ENCODE measurements around the gene TPK1. TPM values are rescaled to one million over a fixed set of nuclear protein-coding genes. Genes with fewer than 3 reads are reported as not detected.

Gene TPK1
- total RNA-seq, 1 experiment from 2014 or later, result 3.3 TPM

DNA sequence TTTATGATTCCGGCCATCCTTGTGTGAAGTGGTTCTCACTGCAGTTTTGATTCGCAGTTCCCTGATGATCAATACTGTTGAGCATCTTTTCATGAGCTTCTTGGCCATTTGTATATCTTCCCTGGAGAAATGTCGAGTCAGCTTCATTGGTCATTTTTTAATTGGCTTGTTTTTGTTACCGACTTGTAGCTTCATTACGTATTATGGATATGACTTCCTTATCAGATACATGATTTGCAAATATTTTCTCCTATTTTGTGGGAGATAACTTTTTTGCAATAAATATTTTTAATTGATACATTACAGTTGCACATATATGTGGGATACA is 27.4 kb upstream of the TPK1 start:
- Histone ChIP-seq H3K4me1 (ENCODE audit: control insufficient read depth, insufficient read depth, low read length) (no peaks in the 10 kb centered on the region), H3K4me3 (ENCODE audit: low read depth in 2 of 2, low read length in 2 of 2) (no peak overlapping the region), H3K27ac (ENCODE audit: low read length) (no peak overlapping the region), H3K27me3 (ENCODE audit: control insufficient read depth, insufficient read depth, low read length) (no peaks in the 10 kb centered on the region), H3K36me3 (ENCODE audit: control insufficient read depth, insufficient read depth, low read length) (no peaks in the 10 kb centered on the region), H3K9me3 (ENCODE audit: control insufficient read depth, insufficient read depth, low read depth, low read length) (no peaks in the 10 kb centered on the region)
- ATAC-seq, result no peak
- intact Hi-C loops (cut with micrococcal nuclease; ENCODE audit: unreplicated experiment), result no loop called here
- no peak for DNase-seq (ENCODE audit: low read depth, low spot score)
- in situ Hi-C loops (cut with HindIII; ENCODE audit: low pct_unique_long_range_greater_than_20kb, low sequenced_read_pairs), result no loop called here
- TF ChIP-seq TCF7L2 (IDR thresholded peaks at IDR 0.05; ENCODE audit: low read depth, low read length) (no peak), POLR2AphosphoS5 (IDR thresholded peaks at IDR 0.05; ENCODE audit: low read depth, low read length) (no peak), SIN3A (IDR thresholded peaks at IDR 0.05; ENCODE audit: borderline replicate concordance, insufficient read depth, low read depth, low read length) (no peak)
- TF ChIP-seq, protein P1, sequence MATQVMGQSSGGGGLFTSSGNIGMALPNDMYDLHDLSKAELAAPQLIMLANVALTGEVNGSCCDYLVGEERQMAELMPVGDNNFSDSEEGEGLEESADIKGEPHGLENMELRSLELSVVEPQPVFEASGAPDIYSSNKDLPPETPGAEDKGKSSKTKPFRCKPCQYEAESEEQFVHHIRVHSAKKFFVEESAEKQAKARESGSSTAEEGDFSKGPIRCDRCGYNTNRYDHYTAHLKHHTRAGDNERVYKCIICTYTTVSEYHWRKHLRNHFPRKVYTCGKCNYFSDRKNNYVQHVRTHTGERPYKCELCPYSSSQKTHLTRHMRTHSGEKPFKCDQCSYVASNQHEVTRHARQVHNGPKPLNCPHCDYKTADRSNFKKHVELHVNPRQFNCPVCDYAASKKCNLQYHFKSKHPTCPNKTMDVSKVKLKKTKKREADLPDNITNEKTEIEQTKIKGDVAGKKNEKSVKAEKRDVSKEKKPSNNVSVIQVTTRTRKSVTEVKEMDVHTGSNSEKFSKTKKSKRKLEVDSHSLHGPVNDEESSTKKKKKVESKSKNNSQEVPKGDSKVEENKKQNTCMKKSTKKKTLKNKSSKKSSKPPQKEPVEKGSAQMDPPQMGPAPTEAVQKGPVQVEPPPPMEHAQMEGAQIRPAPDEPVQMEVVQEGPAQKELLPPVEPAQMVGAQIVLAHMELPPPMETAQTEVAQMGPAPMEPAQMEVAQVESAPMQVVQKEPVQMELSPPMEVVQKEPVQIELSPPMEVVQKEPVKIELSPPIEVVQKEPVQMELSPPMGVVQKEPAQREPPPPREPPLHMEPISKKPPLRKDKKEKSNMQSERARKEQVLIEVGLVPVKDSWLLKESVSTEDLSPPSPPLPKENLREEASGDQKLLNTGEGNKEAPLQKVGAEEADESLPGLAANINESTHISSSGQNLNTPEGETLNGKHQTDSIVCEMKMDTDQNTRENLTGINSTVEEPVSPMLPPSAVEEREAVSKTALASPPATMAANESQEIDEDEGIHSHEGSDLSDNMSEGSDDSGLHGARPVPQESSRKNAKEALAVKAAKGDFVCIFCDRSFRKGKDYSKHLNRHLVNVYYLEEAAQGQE (IDR thresholded peaks at IDR 0.05; ENCODE audit: insufficient read depth in 1 of 2, low read depth in 2 of 2, low read length in 1 of 2), result no peak
- TF ChIP-seq, protein P2, sequence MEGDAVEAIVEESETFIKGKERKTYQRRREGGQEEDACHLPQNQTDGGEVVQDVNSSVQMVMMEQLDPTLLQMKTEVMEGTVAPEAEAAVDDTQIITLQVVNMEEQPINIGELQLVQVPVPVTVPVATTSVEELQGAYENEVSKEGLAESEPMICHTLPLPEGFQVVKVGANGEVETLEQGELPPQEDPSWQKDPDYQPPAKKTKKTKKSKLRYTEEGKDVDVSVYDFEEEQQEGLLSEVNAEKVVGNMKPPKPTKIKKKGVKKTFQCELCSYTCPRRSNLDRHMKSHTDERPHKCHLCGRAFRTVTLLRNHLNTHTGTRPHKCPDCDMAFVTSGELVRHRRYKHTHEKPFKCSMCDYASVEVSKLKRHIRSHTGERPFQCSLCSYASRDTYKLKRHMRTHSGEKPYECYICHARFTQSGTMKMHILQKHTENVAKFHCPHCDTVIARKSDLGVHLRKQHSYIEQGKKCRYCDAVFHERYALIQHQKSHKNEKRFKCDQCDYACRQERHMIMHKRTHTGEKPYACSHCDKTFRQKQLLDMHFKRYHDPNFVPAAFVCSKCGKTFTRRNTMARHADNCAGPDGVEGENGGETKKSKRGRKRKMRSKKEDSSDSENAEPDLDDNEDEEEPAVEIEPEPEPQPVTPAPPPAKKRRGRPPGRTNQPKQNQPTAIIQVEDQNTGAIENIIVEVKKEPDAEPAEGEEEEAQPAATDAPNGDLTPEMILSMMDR (IDR thresholded peaks at IDR 0.05), result no peak
- BruUV-seq (replicated peaks), result no TSS peak
- ChIA-PET CTCF (no interaction called here), POLR2A (no interaction called here)

DNA sequence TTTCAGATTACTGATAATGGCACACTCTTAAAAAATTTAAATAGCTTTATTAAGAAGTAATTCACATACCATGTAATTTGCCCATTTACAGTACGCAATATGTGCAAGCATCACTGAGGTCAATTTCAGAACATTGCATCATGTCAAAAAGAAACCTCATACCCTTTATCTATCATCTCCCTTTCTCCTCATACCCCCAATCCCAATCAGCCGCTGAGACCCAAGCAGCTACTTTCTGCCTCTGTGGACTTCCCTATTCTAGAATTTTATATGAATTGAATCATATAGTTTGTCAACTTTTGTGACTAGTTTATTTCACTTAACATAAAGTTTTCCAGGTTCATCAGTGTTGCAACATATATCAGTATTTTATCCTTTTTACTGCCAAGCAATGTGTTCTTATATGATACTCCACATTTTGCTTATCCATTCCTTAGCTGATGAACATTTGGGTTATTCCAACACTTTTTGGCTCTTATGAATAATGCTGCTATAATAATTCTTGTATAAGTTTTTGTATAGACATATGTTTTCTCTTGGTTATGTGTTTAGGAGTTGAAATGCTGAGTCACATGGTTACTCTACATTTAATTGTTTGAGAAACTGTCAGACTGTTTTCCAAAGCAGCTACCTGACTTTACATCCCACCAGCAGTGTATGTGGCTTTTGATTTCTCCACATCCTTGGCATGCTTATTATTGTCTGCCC is 26.9 kb upstream of the TPK1 start:
- Histone ChIP-seq H3K27ac (ENCODE audit: low read length) (no peak overlapping the region), H3K9me3 (ENCODE audit: control insufficient read depth, insufficient read depth, low read depth, low read length) (no peaks in the 10 kb centered on the region), H3K4me1 (ENCODE audit: control insufficient read depth, insufficient read depth, low read length) (no peaks in the 10 kb centered on the region), H3K36me3 (ENCODE audit: control insufficient read depth, insufficient read depth, low read length) (no peaks in the 10 kb centered on the region), H3K27me3 (ENCODE audit: control insufficient read depth, insufficient read depth, low read length) (no peaks in the 10 kb centered on the region), H3K4me3 (ENCODE audit: low read depth in 2 of 2, low read length in 2 of 2) (no peak overlapping the region)
- intact Hi-C loops (cut with micrococcal nuclease; ENCODE audit: unreplicated experiment) (no loop called here), in situ Hi-C loops (cut with HindIII; ENCODE audit: low pct_unique_long_range_greater_than_20kb, low sequenced_read_pairs) (no loop called here)
- TF ChIP-seq, protein P2 (IDR thresholded peaks at IDR 0.05), result no peak
- TF ChIP-seq, protein P1 (IDR thresholded peaks at IDR 0.05; ENCODE audit: insufficient read depth in 1 of 2, low read depth in 2 of 2, low read length in 1 of 2), result no peak
- TF ChIP-seq SIN3A (IDR thresholded peaks at IDR 0.05; ENCODE audit: borderline replicate concordance, insufficient read depth, low read depth, low read length), result no peak
- TF ChIP-seq TCF7L2 (IDR thresholded peaks at IDR 0.05; ENCODE audit: low read depth, low read length), result no peak
- no peak for TF ChIP-seq POLR2AphosphoS5 (IDR thresholded peaks at IDR 0.05; ENCODE audit: low read depth, low read length)
- POLR2A ChIA-PET, result no interaction called here
- no peak for DNase-seq (ENCODE audit: low read depth, low spot score)
- no TSS peak for BruUV-seq (replicated peaks)
- ATAC-seq, result no peak
- CTCF ChIA-PET, result no interaction called here

Measured in Panc1 (cell line).